GM12892 (cell line): ENCODE results near the gene VWF.

Experiments
- POLR2A ChIP-seq: IDR thresholded peaks from 2 replicates; pipeline ENCODE4 v1.6.1; 2011; ENCODE audit warnings: low read depth, low read length, control low read depth
- POLR2AphosphoS5 ChIP-seq: IDR thresholded peaks from 2 replicates; pipeline ENCODE4 v1.6.1; 2011; ENCODE audit warnings: low read depth, low read length, control low read depth
- TAF1 ChIP-seq: IDR thresholded peaks from 2 replicates; pipeline ENCODE4 v1.6.1; 2011; ENCODE audit warnings: low read depth, mild to moderate bottlenecking, control low read depth, low read length, borderline replicate concordance

DNA sequence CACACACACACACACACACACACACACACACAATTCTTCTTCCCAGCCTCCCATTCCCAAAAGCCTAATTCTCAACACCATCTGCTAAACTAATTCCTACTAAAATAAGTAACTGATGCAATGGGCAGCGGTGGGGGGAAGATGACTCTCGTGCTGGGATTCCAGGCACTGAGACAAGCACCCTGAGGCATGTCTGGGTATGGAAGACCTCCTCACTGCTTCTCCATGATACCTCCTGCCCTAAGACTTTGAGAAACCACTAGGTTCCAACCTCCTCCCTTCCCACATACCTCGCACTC is 789 bp upstream of the VWF start:
- TF ChIP-seq POLR2A (no peak), TAF1 (no peak), POLR2AphosphoS5 (no peak)
